CD4-positive, alpha-beta T cell treated with Interleukin-15 for 1 hour (primary cell): Measurements from ENCODE around the gene ZNF214.
A peak's percentile ranks its signal among the peaks of the same experiment; 100 is the strongest.

Experiments
- DNase-seq: peaks from one replicate; pipeline ENCODE4 v3.0.0-alpha.2; 2020

The ZNF214 gene

DNA sequence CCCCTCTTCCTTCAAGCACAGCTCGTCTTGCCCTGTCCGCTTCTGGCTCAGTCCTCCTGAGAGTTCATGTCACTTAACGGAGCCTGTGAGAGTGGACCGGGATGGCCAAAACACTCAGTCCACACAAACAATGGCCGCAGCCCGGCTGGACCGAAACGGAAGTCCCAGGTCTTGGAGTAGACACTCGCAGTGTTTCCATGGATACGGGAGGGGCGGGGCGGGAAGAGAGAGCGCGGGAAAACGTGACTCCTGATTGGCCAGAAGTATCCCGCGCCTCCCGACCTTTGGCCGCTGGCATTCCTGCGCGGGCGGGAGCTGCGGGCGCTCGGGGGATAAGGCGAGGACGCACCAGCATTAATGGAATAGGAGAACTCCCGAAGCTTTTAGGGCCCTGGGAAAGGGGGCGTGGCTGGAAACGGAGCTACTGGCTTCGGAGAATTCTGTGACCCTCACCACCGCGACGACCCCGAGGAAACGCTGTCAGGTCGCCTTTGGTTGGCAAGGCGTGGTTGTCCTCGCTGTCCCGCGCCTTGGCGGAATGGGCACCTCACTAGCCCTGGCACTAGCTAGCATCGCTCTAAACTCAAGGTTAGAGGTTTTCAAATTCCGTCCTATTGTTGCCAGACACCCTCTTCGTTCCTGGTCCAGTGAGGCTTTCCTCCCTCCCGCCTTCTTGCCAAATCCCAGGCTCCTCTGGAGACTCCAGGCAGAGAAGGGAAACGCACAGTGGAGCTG lies at the start of gene ZNF214, which contains the start of gene NLRP14:
Gene ZNF214 (minus strand): TSS at position 164 of the 735 bp plus-strand sequence. CDS start 17,511 bp downstream, outside the sequence.
Gene NLRP14 (plus strand): TSS at position 297 of the 735 bp plus-strand sequence. CDS start 18,108 bp downstream, outside the sequence.
- peak; percentile 17 for DNase-seq

DNA sequence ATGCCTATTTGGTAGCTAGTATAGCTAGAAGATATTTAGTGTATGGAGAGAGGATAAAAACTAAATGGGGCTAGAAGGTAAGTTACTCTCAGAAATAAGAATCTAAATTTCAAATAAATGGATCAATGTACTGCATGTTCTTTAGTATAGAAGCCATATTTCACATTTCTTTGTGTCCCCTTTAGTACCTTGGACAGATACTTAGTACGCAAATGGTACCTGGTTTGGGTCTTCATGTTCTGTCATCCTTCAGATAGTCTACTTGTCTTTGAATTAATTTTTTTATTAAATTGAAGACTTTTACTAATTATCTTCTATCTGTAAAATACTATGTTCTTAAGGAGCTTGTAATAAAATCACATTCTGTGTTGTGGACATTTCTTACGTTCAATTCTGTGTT lies 42.4 kb upstream of the ZNF214 start:
- no peak for DNase-seq

DNA sequence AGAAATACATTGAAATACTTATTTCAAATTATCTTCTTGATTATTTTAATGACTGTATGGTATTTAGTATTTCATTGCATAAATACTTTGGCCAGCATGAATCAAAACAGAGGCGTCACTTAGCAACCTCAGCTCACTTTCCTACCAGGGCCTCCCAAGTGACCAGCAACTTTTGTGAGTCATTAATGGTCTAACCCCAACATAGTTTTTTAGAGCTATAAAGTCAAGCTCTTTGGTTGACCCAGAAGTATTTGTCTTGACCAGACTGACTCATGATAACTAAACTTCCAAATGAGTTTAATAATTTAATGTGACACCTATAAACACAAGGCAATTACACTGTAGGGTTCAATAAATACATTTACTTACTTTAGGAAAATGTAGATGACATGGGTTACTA lies 40.7 kb upstream of the ZNF214 start:
- DNase-seq = no peak

DNA sequence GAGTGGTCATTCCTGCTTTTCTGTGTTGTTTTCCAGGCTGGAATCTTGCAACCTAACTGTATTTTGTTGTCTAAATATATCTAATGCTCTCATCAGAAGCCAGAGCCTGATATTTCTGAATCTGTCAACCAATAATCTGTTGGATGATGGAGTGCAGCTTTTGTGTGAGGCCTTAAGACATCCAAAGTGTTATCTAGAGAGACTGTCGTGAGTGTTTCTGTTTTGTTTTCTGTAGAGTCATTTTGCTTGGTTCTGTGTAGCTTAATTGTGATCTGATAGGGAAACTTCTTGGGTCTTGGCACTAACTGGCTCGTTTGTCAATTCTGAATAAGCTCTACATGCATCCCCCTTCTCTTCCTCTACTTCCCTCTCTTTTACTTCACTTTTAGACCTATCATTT lies 37.5 kb upstream of the ZNF214 start:
- no peak for DNase-seq

DNA sequence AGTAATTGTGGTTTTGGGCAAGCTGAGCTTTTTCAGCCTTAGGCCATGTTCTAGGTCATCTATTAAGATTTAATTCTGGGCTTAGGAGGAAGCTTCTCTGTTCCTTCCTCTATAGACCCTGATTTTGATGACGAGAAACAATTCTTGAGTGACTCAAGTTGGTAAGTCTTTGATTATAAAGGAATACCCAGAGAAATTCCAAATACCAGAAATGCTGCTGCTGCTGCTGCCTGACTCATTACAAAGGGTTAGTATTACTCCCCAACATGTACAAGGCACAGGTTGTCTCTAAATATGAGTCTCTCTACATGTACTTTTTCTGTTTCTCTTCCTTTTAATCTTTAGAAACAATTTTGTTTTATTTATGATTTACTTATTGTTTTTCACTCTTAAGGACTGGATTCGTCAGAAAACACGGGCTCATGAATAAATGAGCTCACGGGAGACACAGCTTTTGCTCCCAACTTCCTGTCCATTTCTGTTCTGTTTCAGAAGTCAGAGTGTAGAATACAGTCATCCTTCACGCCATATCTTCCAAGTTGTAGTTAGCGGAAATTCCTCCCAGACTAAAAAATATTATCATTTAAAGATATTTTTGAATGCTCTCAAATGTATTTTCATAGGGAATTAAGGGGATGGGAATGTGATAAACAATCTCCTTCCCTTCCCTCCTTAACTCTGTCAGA lies 36.8 kb upstream of the ZNF214 start:
- DNase-seq = no peak

DNA sequence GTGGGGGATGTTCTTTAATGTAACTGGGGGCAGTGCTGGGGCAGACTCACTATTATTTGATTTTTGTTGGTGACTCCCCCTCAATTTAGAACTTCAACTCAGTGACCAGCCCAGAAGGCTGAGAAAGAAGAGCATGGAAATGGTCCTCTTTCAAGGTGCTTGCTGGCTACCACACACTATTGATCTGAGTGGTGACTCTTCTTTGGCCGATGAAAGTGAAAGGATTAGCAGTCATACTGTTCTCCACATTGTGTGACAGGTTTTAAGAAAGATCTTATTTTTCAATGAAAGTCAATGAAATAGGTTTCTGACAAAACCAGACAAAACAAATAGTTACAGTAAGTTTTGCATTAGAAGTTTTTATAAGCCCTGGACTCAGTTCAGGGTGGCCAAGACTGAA lies 30.0 kb upstream of the ZNF214 start:
- DNase-seq = no peak

DNA sequence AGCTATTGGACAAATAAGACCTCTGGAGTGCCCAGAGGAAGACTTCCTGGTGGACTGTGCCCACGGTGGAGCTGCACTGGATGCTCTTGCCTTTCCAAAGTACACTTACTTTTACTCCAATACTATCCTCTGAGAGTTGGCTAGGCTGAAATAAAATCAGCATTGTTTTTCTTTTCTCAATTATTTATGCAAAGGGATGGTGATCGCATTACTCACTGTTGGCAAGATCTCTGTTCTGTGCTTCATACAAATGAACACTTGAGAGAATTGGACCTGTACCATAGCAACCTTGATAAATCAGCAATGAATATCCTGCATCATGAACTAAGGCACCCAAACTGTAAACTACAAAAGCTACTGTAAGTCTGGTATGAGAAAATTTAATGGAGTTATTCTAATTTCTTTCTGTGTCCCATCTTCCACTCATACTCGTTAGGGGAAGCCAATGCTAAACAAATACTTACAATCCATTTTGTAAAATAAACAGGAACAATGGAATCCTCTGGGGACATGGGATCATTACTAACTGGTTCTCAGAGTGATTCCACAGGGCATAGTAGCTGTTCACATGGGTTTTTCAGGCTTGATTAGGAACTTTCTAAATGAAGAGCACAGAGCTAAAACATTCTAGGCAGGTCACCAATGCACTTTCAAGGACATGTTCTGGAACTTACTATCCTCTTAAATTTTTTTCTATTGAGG lies 26.5 kb upstream of the ZNF214 start:
- DNase-seq = no peak

DNA sequence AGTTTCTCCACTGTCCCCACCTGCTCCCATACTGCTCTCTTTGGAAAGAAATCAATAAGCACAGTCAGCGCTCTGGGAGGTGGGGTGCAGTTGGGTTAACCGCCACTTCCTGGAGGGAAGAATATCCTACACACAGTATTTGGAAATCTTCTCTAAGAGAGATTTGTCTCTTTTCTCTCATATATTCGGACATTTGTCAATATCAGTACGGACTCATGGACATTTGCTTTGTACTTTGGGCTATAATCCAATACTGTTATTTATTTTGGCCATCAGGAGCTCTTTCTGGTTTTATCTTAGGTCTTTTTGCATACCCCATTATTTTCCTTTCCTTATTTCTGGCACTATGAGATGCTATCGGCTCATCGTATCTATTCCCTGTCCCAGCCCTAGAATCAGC lies 13.9 kb upstream of the ZNF214 start:
- DNase-seq = no peak

DNA sequence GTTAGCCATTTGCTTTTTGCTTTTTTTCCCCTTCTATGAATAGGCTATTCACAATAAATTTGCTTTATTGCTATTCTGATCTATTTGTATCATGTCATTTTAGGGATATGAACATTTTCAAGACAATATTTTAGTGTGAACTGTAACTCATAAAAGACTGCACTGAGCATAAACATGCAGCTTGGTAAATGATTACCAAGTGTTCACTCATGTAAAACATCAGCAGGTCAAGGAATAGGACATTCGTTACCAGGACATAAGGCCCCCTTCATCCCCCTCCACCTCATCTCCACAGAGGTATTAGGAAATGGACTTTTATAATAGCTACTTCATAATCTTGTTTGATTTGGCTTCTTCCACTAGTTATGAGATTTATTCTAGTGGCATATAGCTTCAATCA lies 12.5 kb upstream of the ZNF214 start:
- DNase-seq = no peak

DNA sequence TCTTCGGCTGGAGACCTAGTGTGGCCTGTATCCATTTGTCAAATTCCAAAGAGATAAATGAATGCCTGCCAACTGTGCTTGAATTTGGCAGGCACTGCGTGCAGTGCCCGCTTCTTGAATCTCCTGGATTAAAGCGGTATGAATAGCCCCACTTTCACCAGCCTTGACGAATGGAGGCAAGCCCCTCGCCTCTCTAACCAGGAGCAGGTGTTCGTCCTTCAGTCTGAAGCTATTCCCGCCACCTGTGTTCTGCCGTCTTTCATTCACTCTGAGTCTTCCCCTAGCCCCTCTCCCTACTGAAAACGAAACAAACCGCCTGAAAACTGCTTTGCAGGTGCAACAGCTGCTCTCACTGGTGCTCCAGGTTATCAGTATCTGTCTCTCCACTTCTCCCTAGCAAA lies 11.3 kb upstream of the ZNF214 start:
- no peak for DNase-seq

DNA sequence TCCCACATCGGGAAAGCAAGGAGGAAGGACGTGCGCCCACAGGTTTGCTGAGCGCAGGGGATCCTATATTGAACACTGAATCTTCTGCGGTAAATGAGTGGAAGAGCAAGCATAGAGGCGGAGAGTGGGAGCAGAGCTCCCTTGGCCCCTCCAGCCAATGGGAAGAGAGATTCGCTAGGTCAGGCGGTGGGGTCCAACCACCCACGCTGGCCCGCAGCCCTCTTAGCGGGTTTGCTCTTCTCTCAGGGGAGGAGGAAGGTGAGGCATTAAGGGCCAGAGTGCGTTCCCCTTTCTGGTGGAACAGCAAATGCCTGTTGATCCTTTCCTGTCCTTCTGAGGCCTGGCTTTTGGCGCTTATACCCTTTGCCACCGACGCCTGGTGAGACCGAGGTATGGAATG lies 10.7 kb upstream of the ZNF214 start:
- DNase-seq = no peak

DNA sequence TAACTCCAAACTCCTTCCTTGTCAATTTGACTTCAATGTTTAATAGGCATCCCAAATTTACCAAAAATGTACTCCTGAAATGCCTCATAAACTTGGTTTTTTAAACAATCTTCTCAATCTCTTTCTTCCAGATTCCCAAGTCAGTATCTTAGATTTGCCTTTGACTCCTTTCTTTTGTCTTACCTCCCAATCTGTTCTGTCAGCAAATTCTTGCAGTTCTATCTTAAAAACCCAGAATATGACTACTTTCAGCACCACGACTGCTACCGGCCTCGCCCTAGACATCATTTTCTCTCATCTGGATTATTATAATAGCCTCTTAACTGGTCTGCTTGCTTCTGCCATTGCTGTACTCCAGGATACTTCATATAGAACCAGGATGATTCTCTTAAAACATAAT lies 8.0 kb upstream of the ZNF214 start:
- no peak for DNase-seq

DNA sequence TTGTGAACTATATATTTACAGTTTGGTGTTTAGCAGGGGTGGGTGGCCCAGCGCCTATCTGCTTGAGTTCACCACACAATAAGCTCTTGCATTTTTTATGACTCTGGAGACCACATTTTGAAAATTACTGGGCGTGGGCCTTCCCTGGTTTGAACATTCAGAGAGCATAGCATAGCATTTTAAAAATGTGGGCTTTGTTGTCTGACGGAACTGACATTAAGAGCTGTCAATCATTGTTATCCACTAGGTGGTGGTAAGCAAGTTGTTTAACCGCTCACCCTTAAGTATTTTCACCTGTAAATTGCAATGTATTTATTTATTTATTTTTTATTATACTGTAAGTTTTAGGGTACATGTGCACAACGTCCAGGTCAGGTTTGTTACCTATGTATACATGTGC lies 1.2 kb upstream of the ZNF214 start:
- DNase-seq = no peak

DNA sequence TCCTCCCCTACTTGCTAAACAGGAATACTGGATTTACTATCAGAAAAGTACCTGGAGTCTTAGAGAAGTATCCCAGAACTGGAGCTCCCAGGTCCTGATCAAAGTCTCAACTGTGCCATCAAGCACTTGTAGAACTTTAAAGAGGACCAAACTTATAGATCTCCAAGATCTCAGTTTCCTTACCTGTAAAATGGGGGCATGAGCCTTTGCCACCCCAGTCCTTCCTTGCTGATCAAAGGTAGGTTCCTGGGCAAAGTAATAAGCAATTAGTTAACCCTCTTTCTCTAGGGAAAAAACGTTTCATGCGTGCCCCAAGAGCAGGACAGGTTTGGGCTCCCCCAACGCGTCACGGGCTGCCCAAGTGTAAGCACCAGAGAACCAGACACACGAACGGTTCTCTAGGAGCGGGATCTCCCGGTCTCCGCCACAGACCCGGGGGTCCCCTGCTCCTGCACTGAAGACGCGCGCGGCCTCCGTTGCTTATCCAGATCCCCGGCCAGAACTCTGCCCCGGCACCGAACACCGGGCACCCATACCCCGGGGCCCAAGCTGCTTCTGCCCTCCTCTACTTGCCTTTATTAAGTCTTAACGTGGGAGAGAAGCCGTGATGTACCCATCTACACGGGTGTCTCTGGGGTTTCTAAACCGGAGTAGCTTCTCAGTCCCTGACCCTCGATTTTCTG lies 505 bp downstream of the ZNF214 start:
- no peak for DNase-seq

DNA sequence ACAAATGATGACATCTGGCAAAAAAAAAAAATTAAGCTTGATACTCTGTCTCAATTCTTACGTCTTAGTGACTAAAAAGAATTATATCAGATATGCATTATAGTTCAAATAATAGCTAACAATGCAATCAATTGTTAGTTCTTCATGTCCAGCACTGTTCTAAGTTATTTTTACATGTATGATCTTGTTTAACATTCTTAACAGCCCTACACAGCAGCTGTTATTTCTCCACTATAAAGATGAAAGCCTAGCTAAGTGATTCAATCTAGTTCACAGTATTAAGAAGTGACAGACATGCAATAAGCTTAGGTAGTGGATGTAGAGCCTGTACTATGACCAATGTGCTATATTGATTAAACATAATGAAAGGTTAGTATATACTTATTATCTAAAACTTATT lies 4.1 kb downstream of the ZNF214 start:
- no peak for DNase-seq

DNA sequence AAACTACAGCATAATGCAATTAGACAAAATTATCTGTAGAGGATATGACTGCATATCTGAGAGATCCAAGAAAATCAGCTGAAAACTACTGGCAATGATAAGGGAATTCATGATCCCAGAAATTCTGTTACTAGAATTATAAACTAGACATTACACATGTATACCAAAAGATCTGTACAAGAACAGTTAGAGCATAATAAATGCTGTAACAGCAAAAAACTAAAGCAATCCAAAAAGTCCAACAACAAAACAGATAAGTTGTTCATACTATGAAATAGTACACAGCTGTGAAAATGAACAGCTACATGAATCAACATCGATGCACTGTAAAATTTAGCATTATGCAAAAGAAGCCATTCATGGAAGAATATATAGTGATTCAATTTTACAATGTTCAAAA lies 6.0 kb downstream of the ZNF214 start:
- no peak for DNase-seq

DNA sequence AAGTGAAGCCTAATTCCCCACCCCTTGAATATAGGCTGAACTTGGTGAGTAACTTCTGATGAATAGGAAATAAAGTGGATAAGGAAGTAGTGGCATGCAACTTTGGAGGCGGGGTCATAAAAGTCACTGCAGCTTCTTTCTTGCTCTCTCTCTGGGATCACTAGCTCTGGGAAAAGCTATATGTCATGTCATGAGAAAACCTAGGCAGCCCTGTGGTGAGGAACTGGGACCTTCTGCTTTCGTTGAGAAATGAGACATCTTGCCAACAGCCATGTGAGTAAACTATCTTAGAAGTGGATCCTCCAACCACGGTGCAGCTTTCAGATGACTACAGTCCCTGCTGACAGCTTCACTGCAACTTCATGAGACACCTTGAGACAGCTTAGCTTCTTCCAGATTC lies 15.7 kb downstream of the ZNF214 start:
- no peak for DNase-seq

DNA sequence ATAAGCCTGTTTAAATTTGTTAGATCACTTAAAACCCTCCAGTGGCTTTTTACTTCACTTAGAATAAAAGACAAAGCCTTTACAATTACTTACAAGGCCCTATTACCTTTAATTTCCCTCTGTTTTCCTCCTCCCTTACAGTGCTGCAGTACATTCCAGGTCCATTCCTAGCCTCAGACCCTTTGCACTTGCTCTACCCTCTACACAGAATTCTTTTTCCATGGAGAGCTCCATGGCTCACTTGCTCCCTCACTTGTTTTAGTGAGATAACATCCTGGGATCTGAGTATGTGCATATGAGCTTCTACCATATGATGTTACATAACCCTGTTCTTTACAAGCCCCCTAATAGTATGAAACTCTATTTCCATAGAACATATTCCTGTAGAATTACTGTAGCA lies 24.4 kb downstream of the ZNF214 start:
- no peak for DNase-seq

DNA sequence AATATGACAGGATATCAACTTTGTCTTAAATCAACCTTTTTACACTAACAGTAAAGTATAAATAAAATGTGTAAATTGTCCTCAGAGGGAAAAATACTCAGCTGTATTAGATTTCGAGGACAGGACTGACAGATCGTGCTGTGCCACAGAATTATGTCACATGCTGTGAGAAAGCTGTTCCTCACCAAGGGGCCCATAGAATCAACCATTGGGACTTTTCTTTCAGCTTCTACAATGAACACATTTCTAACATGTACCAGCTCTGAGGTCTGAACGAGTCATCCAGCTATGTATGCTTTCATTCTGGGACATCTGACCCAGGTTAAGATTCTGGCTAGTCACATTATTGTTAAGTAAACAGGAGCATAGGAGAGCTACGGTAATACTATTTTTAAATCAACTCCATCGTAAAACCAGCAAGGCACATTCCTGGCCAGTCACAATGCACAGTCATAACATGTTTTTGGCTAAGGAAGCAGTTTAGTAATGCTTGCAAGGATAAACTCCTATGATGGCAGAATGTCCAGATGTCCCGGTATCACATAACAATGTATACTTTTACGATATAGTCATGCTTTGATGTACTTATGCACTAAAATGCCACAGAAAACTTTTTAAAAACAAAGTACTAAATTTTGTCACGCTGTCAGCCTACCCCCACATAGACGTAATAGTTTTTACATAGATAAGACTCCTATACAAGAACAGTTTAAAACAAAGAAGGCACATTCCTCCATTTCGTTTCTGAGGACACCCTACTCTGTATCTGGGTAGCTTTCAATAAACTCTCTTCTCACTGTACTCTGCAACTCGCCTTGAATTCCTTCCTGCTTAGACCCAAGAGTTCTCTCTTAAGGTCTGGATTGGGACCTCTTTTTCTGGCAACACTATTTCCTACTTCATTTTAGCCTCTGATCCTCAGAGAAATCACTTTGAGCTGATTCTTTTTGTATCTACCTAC lies 27.4 kb downstream of the ZNF214 start:
- no peak for DNase-seq

DNA sequence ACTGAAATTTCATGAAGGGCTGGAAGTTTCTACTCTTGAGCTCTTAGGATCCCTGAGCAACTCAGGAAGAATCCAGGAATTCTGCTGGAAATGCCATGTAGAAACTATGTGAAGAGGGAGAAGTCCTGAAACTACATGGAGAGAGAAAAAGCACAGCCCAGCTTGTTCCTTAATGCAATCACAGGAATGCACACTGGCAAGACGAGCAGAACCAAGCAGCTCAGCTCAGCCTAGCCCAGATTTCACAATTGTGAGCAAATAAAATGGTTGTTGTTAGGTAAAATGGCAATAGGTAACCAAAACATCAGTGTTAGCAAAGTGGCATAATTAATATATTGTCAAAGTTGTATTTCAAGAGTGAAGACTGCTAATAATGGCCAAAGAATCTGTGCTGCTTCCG lies 28.1 kb downstream of the ZNF214 start:
- DNase-seq = no peak

DNA sequence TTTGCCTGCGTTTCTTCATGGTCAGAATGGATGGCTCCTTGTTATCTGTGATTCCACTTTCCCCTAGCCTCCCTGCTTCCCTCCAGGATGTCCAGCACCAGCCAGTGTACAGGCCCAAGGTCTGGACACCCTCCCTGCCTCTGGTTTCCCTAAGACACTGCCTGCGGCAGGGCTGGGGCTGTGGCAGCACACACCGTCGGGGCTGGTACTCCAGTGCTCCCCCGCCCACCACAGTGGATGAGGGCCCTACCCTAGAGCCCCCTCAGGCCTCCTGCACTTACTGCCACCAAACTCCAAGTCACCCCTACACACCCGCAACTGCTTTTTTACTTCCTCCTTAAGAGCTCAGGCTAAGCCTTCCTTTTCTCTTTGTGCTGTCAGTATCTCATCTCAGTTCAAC lies 28.9 kb downstream of the ZNF214 start:
- no peak for DNase-seq

DNA sequence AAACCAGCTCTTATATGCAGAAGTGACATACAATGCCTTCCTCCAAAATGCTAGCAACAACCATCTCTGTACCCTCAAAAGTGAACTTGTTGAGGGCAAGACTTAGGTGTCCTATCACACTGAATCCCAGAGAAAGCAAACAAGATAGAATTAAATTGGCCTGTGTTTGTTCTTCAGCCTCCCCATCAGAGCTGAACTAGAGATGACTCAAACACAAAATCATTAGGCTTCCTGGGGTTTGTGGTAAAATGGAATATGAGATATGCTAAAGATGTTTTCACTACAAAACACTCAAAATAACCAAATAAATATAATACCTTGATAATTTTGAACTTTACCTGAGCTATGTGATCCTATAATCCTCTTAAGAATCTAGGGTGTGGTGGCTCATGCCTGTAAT lies 31.6 kb downstream of the ZNF214 start:
- no peak for DNase-seq
